HG03457 (cell line): ENCODE data around the gene MLPH.

Experiments used
- ATAC-seq: cut with Tn5 transposase; IDR thresholded peaks from one replicate; pipeline ENCODE4 v1.9.1; 2021; ENCODE audit warnings: moderate number of reproducible peaks; ENCODE audit not compliant: unreplicated experiment

MLPH gene

DNA sequence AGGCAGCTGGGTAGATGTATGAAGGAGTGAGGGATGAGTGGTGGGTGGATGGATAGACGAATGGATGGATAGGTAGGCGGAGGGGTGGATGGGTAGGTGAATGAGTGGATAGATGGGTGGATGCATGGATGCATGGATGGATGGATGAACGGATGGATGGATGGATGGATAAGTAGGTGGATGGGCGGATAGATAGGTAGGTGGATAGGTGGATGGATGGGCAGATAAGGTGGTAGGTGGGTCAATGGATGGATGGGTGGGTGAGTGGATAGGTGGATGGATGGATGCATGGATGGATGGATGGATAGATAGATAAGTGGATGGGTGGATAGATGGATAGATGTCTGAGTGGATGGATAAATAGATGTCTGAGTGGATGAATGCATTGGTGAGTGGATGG lies 30.1 kb downstream of the MLPH start:
- ATAC-seq: no peak

GRCh38 chr2:237517990-237518389 lies 30.9 kb downstream of the MLPH start:
- no peak for ATAC-seq

GRCh38 chr2:237519506-237520245 lies 32.6 kb downstream of the MLPH start:
- ATAC-seq: no peak

GRCh38 chr2:237520290-237520689 lies 33.2 kb downstream of the MLPH start:
- no peak for ATAC-seq

DNA sequence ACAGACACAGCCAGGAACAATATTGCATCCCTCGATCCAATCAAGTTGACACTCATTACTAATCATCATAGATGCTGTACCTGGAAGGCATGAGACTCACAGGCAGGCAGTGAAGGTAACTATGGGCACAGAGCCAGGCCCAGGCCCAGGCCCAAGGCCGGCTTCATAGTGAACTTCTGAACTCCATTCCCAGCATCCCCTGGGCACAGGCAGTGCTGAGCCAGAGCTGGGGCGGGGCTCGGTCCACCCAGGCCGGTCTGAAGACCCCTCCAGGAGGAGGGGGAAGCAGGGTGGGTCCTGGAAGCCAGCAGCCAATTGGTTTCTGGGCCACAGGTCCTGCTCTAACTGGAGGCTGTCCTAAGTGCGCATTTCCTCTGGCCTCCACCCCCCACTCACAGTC lies 37.6 kb downstream of the MLPH start:
- ATAC-seq: no peak

GRCh38 chr2:237525559-237526157 lies 38.6 kb downstream of the MLPH start:
- ATAC-seq: no peak

DNA sequence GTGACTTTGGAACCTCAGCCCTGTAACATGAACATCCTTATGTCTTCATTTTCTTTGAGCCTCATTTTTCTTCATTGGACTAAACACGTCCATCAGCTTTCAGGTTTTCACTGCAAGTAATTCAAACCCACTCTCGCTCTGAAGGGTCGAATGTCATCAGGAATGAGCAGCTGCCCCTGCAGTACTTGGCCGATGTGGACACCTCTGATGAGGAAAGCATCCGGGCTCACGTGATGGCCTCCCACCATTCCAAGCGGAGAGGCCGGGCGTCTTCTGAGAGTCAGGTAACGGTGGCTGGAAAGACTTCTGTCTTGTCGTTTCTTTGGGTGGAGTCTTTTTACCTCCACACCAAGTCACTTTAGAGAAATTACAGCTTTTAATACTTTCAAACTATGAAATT lies 40.2 kb downstream of the MLPH start:
- no peak for ATAC-seq

- no peak for ATAC-seq
Observed at GRCh38 chr2:237527766-237528165, 40.7 kb downstream of the MLPH start.

GRCh38 chr2:237529452-237530402 lies 42.7 kb downstream of the MLPH start:
- ATAC-seq: peak; percentile 72

- ATAC-seq: no peak
Observed at GRCh38 chr2:237530472-237531433, 43.7 kb downstream of the MLPH start.

- no peak for ATAC-seq
Observed at GRCh38 chr2:237532160-237532559, 45.1 kb downstream of the MLPH start.

- ATAC-seq: no peak
Observed at GRCh38 chr2:237533668-237534161, 46.7 kb downstream of the MLPH start.

DNA sequence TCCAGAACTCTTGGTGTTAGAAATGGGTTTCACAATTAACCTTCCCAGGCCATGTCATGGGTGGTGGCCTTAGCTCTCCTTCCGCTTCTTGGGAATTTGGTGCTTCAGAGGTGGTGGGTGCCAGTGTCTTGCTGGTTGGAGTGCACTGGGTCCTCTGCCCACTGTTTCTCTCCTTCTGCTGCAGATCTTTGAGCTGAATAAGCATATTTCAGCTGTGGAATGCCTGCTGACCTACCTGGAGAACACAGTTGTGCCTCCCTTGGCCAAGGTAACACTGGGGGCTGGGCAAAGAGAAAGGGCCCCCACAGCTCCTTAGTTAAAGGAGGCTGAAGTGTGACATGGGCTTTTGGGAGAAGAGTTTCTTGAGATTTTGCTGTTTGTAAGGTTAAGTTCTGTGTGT lies 47.3 kb downstream of the MLPH start:
- ATAC-seq: no peak

DNA sequence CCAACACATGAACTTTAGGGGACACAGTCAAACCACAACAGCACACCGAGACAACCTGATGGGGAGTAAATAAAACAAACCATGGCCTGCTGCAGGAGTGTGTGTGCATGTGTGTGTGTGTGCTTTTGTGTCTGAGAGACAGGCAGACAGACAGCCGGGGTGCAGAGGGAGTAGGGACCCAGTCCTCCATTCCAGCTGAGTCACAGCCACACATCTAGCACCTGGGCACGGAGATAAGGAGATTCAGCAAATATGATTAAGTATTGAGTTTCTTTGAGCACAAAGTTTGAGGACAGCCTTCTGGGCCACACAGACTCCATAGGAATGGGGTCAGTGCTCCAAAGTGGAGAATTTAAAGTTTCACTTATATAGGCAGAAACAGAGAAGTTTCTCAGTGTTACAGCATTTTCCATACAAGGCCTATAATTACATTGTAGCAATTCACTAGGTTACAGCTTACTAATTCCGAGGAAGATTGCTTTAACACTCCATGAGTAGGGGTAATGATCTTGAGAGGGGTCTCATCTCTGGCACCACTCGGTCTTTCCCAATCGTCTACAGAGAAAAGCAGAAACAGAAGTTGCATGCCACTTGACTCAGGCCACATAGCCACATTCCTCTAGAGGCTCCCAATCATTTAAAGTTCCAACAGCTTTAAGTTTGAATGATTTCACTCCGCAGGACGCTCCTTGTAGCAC lies 48.5 kb downstream of the MLPH start:
- ATAC-seq: no peak

DNA sequence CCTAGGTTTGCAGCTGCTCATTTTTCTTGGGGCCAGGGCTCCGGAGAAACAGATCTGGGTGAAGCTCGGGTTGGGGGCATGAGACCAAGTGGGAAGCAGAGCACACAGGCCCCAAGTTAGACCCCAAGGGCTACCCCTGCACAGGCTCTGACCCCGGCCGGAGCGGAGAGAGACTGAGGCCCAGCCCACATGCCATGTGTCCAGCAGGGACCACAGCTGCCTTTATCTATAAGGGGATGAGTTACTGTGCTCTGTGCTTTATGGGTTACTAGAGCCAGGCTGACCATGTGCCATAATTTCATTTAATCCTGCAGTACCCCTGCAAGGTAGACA lies 49.0 kb downstream of the MLPH start:
- ATAC-seq: no peak

DNA sequence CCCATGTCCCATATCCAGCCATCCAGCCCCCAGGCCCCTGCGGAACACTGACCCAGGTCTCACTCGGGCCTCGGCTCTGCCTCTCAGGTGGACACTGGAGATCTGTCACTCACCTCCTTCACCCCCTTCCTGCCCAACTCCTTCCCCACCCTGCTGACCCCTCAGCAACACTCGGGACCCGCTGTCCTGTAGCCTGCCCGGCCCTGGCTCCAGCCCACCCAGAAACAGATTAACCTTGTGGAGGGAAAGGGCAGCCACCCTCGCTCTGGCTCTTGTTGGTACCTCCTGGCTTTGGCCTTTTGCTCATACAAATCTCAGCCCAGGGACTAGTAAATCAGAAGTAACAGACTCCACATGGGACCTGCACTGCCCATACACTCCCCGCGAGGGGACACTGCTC lies 49.6 kb downstream of the MLPH start:
- ATAC-seq: no peak

DNA sequence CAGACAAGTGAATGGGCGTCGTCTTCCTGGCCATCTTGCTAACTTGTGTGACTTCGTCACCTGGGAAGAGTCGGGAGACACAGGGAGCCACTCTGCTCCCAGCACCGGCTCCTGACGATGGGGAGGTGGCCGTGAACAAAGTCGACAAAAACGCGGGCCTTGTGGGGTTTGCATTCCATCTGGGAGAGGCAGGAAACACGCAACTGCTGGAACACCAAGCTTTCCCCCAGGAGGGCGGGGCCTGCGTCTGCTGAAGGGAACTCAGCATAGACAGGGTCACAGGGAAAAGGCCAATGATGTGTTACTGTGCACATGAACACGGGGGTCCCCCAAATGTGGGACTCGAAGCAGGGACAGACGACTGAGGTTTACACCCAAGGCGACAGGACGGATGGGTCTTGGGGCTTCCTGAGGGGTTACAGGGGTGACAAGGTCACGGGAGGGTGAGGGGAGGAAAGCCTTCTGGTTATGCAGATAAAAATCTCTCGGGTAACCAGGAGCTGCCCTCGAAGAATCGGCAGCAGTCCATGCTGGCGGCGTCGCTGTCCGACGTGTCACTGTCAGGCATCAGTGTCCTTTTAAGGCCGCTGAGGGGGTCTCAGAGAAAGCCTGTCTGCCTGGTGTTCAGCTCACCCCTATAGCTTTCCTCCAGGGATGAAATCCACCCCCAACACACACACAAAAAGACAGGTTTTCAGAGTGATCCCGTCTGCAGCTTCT lies 51.1 kb downstream of the MLPH start:
- ATAC-seq: no peak

DNA sequence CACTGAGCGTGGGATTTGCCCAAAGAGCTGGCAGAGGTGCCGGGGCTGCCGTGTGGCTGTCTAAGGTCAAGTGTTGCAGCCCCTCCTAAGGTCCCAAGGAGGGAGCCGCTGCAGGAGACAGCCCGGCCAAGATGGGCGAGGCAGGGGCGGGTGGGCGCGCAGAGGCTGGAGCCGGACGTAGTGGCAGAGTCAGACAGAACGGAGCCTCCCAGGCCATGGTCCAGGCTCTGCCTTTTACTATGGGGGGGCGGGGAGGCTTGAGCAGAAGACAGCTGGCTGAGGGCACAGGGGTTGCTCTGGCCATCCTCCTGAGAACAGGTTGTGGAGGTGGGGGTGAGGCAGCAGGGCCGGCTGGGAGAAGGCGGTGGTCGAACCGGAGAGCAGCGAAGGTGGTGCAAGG lies 51.9 kb downstream of the MLPH start:
- ATAC-seq: no peak

- no peak for ATAC-seq
Observed at GRCh38 chr2:237539681-237540080, 52.6 kb downstream of the MLPH start.
